SU-DHL-6 (cell line): Measurements from ENCODE around the gene RNF166.

Experiments used
- CTCF ChIP-seq: fragments of 200-600 bp; sonication (generic); IDR thresholded peaks from one replicate; pipeline ENCODE4 v1.5.1; 2017; ENCODE audit warnings: antibody characterized with exemption, mild to moderate bottlenecking, low read length, moderate library complexity; ENCODE audit not compliant: insufficient read depth, poor library complexity, severe bottlenecking
- EZH2phosphoT487 ChIP-seq: fragments of 200-600 bp; sonication (generic), shearing (Covaris generic); conservative IDR thresholded peaks from 2 replicates; pipeline ENCODE4 v1.6.1; 2018; ENCODE audit warnings: mild to moderate bottlenecking, antibody characterized with exemption, low read length, moderate library complexity, mixed read lengths

GRCh38 chr16:88676502-88677242 is 29.5 kb downstream of the RNF166 start:
- TF ChIP-seq CTCF (no peak), EZH2phosphoT487 (no peak)
